Measurements from ENCODE around the gene SYNE1.
A peak's percentile ranks its signal among the peaks of the same experiment; 100 is the strongest.

SYNE1 gene

DNA sequence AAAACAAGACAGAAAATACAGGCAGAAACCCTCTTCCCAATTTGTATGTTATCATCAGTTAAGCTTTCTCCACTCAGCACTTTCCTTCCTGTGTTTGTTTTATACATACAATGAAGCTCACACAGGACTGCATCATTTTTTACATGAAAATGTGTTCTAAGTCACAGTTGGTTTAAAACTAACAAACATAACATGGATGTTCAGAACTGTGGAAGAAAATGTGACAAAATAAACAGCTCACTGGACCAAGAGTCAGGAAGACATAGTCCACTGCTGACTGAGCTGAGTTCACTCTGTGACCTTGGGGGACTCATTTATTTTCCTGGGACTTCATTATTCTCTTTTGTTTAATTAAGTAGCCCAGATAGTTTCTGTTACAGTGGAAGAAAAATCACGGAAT, 331.5 kb downstream of the SYNE1 start:
- Histone ChIP-seq H3K4me1 (no peaks in the 10 kb centered on the region), H3K4me2 (ENCODE audit: low read length) (no peak overlapping the region), H3K79me2 (no peaks in the 10 kb centered on the region), H3K36me3 (ENCODE audit: control insufficient read depth, insufficient read depth, low read length) (no peaks in the 10 kb centered on the region), H3K27ac (no peak overlapping the region), H3K27me3 (ENCODE audit: control insufficient read depth, insufficient read depth, low read length) (no peaks in the 10 kb centered on the region), H2AFZ (no peak overlapping the region), H3K4me3 (ENCODE audit: low read depth, low read length) (no peak overlapping the region), H3K9me3 (ENCODE audit: control insufficient read depth, low read length) (no peaks in the 10 kb centered on the region), H3K9ac (no peak overlapping the region)
- TF ChIP-seq, protein P1, sequence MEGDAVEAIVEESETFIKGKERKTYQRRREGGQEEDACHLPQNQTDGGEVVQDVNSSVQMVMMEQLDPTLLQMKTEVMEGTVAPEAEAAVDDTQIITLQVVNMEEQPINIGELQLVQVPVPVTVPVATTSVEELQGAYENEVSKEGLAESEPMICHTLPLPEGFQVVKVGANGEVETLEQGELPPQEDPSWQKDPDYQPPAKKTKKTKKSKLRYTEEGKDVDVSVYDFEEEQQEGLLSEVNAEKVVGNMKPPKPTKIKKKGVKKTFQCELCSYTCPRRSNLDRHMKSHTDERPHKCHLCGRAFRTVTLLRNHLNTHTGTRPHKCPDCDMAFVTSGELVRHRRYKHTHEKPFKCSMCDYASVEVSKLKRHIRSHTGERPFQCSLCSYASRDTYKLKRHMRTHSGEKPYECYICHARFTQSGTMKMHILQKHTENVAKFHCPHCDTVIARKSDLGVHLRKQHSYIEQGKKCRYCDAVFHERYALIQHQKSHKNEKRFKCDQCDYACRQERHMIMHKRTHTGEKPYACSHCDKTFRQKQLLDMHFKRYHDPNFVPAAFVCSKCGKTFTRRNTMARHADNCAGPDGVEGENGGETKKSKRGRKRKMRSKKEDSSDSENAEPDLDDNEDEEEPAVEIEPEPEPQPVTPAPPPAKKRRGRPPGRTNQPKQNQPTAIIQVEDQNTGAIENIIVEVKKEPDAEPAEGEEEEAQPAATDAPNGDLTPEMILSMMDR (IDR thresholded peaks at IDR 0.05) = no peak

DNA sequence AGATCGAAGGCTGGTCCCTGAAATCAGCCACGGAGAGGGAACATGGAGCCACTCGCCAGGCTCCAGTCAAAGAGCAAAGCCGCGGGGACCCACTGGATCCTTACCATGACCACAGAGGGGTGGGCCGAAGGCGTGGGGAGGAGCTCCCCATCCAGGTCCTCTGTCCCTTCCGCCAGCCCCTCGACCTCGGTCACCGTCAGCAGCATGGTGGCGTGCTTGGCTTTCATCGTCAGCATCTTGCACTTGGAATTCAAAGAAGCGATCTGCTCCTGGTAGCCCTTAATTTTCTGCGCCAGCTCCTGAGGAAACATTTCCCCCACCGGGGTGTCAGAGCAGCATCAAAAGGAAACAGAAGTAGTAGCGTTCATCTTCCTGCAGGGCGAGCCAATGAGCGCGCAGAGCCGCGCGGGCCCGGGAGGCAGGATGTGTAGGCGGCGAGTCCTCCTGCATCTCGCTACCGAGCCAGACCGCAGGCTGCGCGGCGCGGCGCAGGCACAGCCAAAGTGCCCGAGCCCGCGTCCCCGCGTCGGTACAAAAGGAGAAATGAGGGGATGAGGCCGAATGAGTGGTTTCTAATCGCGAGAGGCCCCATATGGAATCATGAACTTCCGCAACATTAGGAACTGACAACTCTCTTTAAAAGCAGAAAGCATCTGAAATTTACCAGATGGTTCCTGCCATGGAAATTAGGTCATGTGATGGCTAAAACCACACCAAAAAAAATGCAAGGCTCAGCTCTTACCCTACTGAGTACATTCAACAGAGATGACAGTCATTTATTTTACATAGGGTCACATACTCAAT, 335.2 kb downstream of the SYNE1 start:
- Histone ChIP-seq H3K4me3 (ENCODE audit: low read depth, low read length) (peak overlapping the region; percentile 48), H3K4me2 (ENCODE audit: low read length) (peak overlapping the region; percentile 48), H3K9ac (peak overlapping the region; percentile 16), H3K27me3 (ENCODE audit: control insufficient read depth, insufficient read depth, low read length) (no peaks in the 10 kb centered on the region), H3K27ac (peak overlapping the region; percentile 73), H3K4me1 (no peaks in the 10 kb centered on the region), H3K79me2 (no peaks in the 10 kb centered on the region), H2AFZ (peak overlapping the region; percentile 87), H3K36me3 (ENCODE audit: control insufficient read depth, insufficient read depth, low read length) (no peaks in the 10 kb centered on the region), H3K9me3 (ENCODE audit: control insufficient read depth, low read length) (no peaks in the 10 kb centered on the region)
- TF ChIP-seq, protein P1 (IDR thresholded peaks at IDR 0.05) = peak; percentile 60

GRCh38 chr6:152301021-152301764, 336.0 kb downstream of the SYNE1 start:
- H3K9me3 ChIP-seq (ENCODE audit: control insufficient read depth, low read length) = no peaks in the 10 kb centered on the region
- H3K4me2 ChIP-seq (ENCODE audit: low read length) = peak overlapping the region; percentile 48
- peak overlapping the region; percentile 16 for H3K9ac ChIP-seq
- TF ChIP-seq, protein P1 (IDR thresholded peaks at IDR 0.05) = no peak
- H3K4me1 ChIP-seq = no peaks in the 10 kb centered on the region
- peak overlapping the region; percentile 48 for H3K4me3 ChIP-seq (ENCODE audit: low read depth, low read length)
- no peaks in the 10 kb centered on the region for H3K27me3 ChIP-seq (ENCODE audit: control insufficient read depth, insufficient read depth, low read length)
- H3K36me3 ChIP-seq (ENCODE audit: control insufficient read depth, insufficient read depth, low read length) = no peaks in the 10 kb centered on the region
- peak overlapping the region; percentile 73 for H3K27ac ChIP-seq
- no peaks in the 10 kb centered on the region for H3K79me2 ChIP-seq
- peak overlapping the region; percentile 87 for H2AFZ ChIP-seq

DNA sequence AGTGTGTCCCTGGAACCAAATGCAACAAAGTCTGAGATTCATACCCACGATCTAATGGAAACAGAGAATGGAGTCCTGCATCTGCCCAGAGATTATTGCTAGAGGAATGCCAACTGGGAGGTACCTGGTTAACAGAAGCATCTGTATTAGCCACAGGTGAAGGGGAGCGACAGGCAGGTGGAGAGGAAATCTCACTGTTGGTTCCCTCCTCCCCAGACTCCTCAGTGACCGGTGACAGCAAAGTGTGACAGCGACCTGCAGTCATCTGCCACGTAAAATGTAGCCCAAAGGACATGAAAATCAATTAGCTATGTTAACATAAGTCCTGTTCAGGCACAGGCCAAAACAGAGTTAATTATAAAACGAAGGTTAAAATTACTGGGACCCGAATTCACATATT, 336.6 kb downstream of the SYNE1 start:
- no peaks in the 10 kb centered on the region for H3K79me2 ChIP-seq
- TF ChIP-seq, protein P1 (IDR thresholded peaks at IDR 0.05) = no peak
- H3K4me1 ChIP-seq = no peaks in the 10 kb centered on the region

More for the DNA sequence above, 336.6 kb downstream of the SYNE1 start:
- Histone ChIP-seq H3K9ac (no peak overlapping the region), H3K27ac (no peak overlapping the region), H2AFZ (no peak overlapping the region), H3K27me3 (ENCODE audit: control insufficient read depth, insufficient read depth, low read length) (no peaks in the 10 kb centered on the region), H3K9me3 (ENCODE audit: control insufficient read depth, low read length) (no peaks in the 10 kb centered on the region), H3K4me3 (ENCODE audit: low read depth, low read length) (no peak overlapping the region), H3K36me3 (ENCODE audit: control insufficient read depth, insufficient read depth, low read length) (no peaks in the 10 kb centered on the region), H3K4me2 (ENCODE audit: low read length) (no peak overlapping the region)
